Measurements from ENCODE around the gene PTPRR. TPM values are rescaled to one million over a fixed set of nuclear protein-coding genes. Genes with fewer than 3 reads are reported as not detected.

Gene PTPRR
- total and polyA plus RNA-seq, 2 donors (not counting 1 experiment from before 2014, with no cell fraction given), result not detected

GRCh38 chr12:70788774-70789173 is 131.8 kb downstream of the PTPRR start:
- Mint-ChIP-seq H3K27me3 (no peaks in the 10 kb centered on the region), H3K27ac (no peak overlapping the region), H3K4me1 (no peaks in the 10 kb centered on the region), H3K9me3 (ENCODE audit: insufficient read depth) (no peaks in the 10 kb centered on the region), H3K4me3 (no peak overlapping the region)
- H2AFZ ChIP-seq (ENCODE audit: insufficient read depth, low read depth, low read length, poor library complexity, severe bottlenecking), result no peak overlapping the region
- intact Hi-C loops (cut with micrococcal nuclease), result no loop called here
- no peak overlapping the region for H3K27ac ChIP-seq (ENCODE audit: low read length in 2 of 2)
- H3K27me3 ChIP-seq (replicated peaks in 1 of 4; ENCODE audit: control extremely low read depth in 1 of 4, control insufficient read depth in 3 of 4, insufficient read depth in 4 of 4, low read length in 3 of 4), result no peaks in the 10 kb centered on the region
- ChIA-PET CTCF (no interaction called here), POLR2A (no interaction called here)
- H3K9ac ChIP-seq (ENCODE audit: low read length), result no peak overlapping the region
- TF ChIP-seq CTCF (IDR thresholded peaks at IDR 0.05) (no peak), EZH2 (IDR thresholded peaks at IDR 0.05; ENCODE audit: borderline replicate concordance, insufficient read depth, low read depth, low read length, poor library complexity, severe bottlenecking) (no peak)
- no peak for ATAC-seq (ENCODE audit: low read depth)
- H4K20me1 ChIP-seq (ENCODE audit: control insufficient read depth, insufficient read depth, low read length, poor library complexity, severe bottlenecking), result no peaks in the 10 kb centered on the region
- H3K4me2 ChIP-seq (replicated peaks; ENCODE audit: low read depth, low read length, poor library complexity, severe bottlenecking), result no peak overlapping the region
- WGBS (ENCODE audit: insufficient coverage), result 85% methylated on average over 5 of the region's 5 CpGs
- H3K4me1 ChIP-seq (ENCODE audit: control insufficient read depth in 2 of 2, insufficient read depth in 2 of 2, low read length in 2 of 2), result no peaks in the 10 kb centered on the region
- no peak overlapping the region for H3K4me3 ChIP-seq (ENCODE audit: control extremely low read depth in 1 of 5, extremely low read depth in 1 of 5, insufficient read depth in 1 of 5, low read depth in 2 of 5, low read length in 4 of 5)
- H3K36me3 ChIP-seq (replicated peaks in 1 of 2; ENCODE audit: control extremely low read depth in 1 of 2, control insufficient read depth in 1 of 2, extremely low read depth in 1 of 2, insufficient read depth in 2 of 2, low read length in 1 of 2), result no peaks in the 10 kb centered on the region
- DNase-seq, result no peak
- H3K79me2 ChIP-seq (ENCODE audit: control insufficient read depth, insufficient read depth, low read length), result no peaks in the 10 kb centered on the region
- peaks cover 0 to 3% (median 0%) of the 10 kb centered on the region in 3 donors for H3K9me3 ChIP-seq (ENCODE audit: control extremely low read depth in 1 of 3, control insufficient read depth in 2 of 3, insufficient read depth in 1 of 3, low read length in 2 of 3)

GRCh38 chr12:70787612-70788011 is 132.9 kb downstream of the PTPRR start:
- DNase-seq (no peak), ATAC-seq (ENCODE audit: low read depth) (no peak)
- Histone ChIP-seq H3K4me1 (ENCODE audit: control insufficient read depth in 2 of 2, insufficient read depth in 2 of 2, low read length in 2 of 2) (no peaks in the 10 kb centered on the region), H3K27me3 (replicated peaks in 1 of 4; ENCODE audit: control extremely low read depth in 1 of 4, control insufficient read depth in 3 of 4, insufficient read depth in 4 of 4, low read length in 3 of 4) (no peaks in the 10 kb centered on the region), H3K4me3 (ENCODE audit: control extremely low read depth in 1 of 5, extremely low read depth in 1 of 5, insufficient read depth in 1 of 5, low read depth in 2 of 5, low read length in 4 of 5) (no peak overlapping the region), H3K4me2 (replicated peaks; ENCODE audit: low read depth, low read length, poor library complexity, severe bottlenecking) (no peak overlapping the region), H3K36me3 (replicated peaks in 1 of 2; ENCODE audit: control extremely low read depth in 1 of 2, control insufficient read depth in 1 of 2, extremely low read depth in 1 of 2, insufficient read depth in 2 of 2, low read length in 1 of 2) (no peaks in the 10 kb centered on the region), H3K79me2 (ENCODE audit: control insufficient read depth, insufficient read depth, low read length) (no peaks in the 10 kb centered on the region), H3K9me3 (ENCODE audit: control extremely low read depth in 1 of 3, control insufficient read depth in 2 of 3, insufficient read depth in 1 of 3, low read length in 2 of 3) (peaks cover 0 to 12% (median 0%) of the 10 kb centered on the region in 3 donors), H3K9ac (ENCODE audit: low read length) (no peak overlapping the region), H3K27ac (ENCODE audit: low read length in 2 of 2) (no peak overlapping the region), H4K20me1 (ENCODE audit: control insufficient read depth, insufficient read depth, low read length, poor library complexity, severe bottlenecking) (no peaks in the 10 kb centered on the region), H2AFZ (ENCODE audit: insufficient read depth, low read depth, low read length, poor library complexity, severe bottlenecking) (no peak overlapping the region)
- intact Hi-C loops (cut with micrococcal nuclease), result no loop called here
- CTCF ChIA-PET, result no interaction called here
- POLR2A ChIA-PET, result no interaction called here
- H3K27ac Mint-ChIP-seq, result no peak overlapping the region
- no peaks in the 10 kb centered on the region for H3K9me3 Mint-ChIP-seq (ENCODE audit: insufficient read depth)
- TF ChIP-seq CTCF (IDR thresholded peaks at IDR 0.05), result no peak
- TF ChIP-seq EZH2 (IDR thresholded peaks at IDR 0.05; ENCODE audit: borderline replicate concordance, insufficient read depth, low read depth, low read length, poor library complexity, severe bottlenecking), result no peak
- no peaks in the 10 kb centered on the region for H3K4me1 Mint-ChIP-seq
- H3K4me3 Mint-ChIP-seq, result no peak overlapping the region
- WGBS (ENCODE audit: insufficient coverage), result no CpG with 5 or more reads among the region's 1 CpG
- no peaks in the 10 kb centered on the region for H3K27me3 Mint-ChIP-seq

Measured in B cell (primary cell).